ENCODE data around the gene SMCO2.

DNA sequence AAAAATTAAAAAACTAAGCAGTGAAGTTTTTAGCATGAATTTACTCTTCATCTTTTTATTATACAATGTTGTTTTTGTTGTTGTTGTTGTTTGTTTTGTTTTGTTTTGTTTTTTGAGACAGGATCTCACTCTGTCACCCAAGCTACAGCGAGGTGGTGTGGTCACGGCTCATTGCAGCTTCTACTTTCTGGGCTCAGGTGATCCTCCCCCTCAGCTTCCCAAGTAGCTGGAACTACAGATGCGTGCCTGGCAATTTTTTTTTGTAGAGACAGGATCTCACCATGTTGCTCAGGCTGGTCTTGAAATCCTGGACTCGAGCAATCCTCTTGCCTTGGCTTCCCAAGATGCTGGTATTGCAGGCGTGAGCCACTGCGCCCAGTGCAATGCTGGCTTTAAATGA is 88.8 kb downstream of the SMCO2 start:
- no peak for TF ChIP-seq POLR2AphosphoS5 (IDR thresholded peaks at IDR 0.05)
- TF ChIP-seq, protein P1, sequence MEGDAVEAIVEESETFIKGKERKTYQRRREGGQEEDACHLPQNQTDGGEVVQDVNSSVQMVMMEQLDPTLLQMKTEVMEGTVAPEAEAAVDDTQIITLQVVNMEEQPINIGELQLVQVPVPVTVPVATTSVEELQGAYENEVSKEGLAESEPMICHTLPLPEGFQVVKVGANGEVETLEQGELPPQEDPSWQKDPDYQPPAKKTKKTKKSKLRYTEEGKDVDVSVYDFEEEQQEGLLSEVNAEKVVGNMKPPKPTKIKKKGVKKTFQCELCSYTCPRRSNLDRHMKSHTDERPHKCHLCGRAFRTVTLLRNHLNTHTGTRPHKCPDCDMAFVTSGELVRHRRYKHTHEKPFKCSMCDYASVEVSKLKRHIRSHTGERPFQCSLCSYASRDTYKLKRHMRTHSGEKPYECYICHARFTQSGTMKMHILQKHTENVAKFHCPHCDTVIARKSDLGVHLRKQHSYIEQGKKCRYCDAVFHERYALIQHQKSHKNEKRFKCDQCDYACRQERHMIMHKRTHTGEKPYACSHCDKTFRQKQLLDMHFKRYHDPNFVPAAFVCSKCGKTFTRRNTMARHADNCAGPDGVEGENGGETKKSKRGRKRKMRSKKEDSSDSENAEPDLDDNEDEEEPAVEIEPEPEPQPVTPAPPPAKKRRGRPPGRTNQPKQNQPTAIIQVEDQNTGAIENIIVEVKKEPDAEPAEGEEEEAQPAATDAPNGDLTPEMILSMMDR (IDR thresholded peaks at IDR 0.05), result no peak
